SW480 (cell line): Measurements from ENCODE around the gene EDN2.
A peak's percentile ranks its signal among the peaks of the same experiment; 100 is the strongest.

Experiments
- DNase-seq: peaks from one replicate; pipeline ENCODE4 v3.0.0-alpha.2; 2016; ENCODE audit warnings: low spot score

EDN2 gene

DNA sequence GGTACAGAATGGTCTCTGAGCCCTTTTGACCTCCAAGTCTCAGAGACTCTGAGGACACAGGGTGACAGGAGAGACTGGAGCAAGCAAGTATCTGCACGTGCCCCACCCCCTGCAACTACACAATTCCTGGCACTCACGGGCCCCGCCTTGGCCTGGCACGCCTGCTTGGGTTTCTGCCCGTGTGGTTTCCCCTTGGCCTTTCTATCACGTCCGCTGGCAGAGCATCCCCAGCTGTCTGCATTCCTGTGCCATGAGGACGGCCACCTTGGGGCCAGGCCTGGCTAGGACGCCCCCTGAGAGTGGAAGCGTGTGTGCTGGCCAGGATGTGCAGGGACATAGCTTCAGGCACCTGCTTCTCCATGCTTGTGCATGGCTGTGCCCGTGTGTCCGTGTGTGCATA lies 14.3 kb upstream of the EDN2 start:
- DNase-seq = peak; percentile 91

DNA sequence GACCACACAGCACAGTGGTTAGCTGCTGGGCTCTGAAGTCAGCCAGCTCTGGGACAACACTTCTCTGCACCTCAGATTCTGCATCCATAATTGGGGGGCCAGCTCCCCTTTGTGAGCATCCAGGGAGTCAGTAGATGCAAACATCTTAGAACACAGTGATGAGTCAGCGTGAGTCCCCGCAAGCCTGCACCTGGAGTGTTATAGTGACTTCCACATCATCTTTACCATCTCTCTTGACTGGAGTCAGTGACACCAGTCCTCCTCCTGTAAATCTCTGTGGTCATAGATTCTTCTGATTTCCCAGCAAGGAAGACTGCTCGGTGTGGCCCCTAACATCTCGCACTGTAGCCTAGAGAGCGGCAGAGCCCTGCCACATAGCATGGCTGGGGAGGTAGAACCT lies 13.9 kb upstream of the EDN2 start:
- DNase-seq = peak; percentile 69

DNA sequence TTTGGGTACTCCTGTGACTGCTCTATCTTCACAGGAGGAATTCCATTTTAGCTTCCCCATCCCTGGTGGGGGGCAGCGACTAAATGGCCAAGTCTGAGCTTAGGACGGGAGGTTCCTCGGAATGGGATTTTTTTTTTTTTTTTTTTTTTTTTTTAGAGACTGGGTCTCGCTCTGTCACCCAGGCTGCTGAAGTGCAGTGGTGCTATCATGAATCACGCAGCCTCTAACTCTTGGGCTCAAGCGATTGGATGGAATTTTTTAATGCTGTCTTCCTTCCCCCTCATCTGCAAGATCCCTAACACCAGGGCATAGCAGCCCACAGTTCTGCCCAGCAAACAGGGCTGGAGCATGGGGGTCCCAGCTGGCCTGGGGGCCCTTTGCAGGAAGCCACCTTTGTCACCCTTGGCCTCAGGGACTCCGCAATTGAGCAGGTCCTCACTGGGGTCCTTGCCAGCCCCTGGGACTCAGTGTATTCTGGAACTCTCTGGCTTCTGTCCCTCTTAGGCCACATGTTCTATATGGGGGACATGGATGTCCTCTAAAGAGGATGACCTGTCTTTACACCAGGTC lies 13.1 kb upstream of the EDN2 start:
- no peak for DNase-seq

DNA sequence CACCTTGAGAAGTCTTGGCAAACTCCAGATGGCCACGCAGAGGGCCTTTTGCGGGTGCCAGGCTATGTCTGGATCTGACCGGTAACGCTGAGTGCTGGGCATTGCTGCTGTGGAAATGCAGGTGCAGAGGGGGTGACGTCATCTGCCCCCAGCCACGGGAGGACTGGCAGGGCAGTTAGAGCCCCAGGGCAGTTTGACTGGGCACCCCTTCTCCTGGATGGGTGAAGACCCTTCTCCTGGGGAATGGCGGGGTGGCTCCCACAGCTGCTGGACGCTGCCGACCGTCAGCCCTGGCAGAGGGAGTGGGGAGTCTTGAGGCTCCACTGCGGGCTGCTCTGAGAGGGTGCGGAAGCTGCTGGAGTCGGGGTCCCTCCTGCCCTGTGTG lies 12.6 kb upstream of the EDN2 start:
- DNase-seq = peak; percentile 55

DNA sequence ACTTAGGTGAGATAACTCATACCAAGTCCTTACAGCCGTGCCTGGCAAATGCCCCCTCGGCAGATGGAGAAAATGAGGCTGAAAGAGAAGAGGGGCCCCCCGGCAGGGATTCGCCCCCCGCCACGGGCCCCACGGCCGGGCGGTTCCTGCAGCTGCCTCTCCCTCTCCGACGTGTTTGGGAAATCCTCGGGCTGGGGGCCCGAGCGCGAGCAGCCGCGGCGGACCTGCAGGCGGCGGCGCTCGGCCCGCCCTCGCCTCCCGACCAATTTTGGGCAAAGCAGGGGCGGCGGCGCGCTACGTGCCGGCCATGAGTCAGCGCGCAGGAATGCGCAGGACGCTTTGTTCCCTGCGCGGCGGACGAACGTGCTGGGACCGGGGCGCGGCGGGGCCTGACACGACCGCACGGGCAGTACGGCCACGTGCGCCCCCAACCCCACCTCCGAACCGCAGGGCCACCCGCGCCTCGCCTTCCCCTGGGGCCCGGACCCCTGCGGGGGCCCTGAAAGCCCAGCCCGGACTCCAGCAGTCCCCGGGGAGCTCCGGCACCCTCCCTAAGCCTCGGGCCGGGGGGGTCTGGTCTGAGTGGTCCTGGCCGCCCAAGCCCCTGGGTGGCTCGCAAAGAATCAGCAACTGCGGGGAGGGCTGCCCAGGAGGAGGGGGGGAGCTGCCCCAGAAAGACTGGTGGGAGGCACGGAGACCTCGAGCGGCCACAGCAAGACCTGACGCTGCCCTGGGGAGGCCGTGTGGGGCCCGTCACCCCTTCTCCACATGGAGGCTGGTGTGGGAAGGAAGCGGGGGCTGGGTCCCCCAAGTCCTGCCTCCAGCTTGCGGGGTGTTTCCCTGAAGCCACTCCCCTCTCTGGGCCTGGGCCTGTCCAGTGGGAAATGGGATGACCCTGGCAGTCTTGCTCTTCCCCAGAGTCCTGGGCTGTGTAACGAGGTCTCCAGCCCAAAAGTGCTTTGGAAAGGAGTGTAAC lies 11.9 kb upstream of the EDN2 start:
- peak; percentile 92 for DNase-seq

DNA sequence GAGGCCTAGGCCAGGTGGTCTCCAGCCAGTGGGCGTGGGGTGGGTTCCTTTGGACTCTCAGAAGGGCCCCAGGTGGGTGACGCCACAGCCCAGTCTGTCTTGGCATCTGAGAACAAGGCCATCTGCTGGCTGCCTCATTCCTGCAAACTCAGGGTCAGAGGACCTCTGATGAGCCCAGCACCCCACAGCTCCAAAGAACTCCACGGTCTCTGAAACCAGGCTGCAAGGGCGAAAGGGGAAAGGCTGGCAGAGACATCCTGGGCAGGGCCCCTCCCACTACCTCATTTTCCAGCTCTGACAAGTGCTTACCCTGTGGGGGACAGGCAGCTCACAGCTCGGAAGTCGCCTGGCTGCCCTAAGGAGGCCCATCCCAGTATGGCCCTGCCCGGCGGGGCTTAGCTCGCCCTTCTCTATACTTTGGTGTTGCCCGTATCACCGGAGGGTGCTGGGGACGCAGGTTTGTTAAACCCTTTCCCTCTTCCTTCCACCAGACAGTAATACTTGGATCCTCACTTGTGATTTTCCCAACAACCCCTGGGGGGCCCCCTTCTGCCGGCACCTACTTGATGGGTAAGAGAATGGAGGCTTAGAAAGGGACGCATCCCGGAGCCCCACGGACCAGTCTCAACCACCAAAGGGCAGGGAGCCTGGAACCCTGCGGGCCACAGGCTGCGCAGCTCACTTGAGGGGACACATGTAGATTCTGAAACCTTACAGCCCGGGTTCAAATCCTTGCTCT lies 10.9 kb upstream of the EDN2 start:
- peak; percentile 82 for DNase-seq

DNA sequence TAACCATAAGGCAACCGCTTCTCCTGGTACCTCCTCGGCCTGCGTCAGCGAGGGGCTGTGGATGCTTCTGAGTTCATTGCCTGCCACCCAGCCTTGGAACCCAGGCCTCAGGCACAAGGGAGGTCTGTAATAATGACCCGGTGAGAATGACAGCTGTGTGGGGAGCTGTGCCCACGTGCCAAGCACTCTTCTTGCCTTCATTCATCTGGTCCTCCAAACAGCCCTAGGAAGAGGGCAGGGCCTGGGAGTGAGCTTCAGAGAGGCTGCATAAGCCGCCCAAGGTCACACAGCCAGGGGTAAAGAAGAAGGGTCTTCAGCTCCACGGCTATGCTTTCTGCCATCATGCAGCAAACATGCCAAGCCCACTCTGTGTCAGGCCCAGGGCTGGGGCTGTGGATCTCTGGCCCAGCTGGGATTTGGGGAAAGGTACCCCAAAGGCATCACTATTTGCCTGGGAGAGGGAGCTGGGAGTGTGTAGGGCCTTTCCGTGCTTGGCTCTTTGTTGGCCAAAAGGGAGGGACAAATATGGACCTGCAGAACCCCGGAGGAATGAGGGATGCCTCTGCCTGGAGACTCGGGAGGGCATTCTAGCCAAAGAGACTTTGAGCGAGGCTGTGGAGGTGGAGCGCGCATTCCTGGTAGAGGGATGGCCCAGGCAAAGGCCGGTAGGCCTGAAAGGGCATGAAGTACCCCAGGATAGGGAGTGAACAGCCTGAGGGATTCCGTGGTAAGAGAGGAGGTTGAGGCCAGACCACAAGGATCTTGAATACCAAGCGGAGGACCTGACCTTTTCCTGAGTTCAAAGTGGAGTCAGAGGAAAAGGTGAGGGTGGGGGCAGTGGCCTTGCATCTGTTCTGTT lies 10.1 kb upstream of the EDN2 start:
- no peak for DNase-seq

DNA sequence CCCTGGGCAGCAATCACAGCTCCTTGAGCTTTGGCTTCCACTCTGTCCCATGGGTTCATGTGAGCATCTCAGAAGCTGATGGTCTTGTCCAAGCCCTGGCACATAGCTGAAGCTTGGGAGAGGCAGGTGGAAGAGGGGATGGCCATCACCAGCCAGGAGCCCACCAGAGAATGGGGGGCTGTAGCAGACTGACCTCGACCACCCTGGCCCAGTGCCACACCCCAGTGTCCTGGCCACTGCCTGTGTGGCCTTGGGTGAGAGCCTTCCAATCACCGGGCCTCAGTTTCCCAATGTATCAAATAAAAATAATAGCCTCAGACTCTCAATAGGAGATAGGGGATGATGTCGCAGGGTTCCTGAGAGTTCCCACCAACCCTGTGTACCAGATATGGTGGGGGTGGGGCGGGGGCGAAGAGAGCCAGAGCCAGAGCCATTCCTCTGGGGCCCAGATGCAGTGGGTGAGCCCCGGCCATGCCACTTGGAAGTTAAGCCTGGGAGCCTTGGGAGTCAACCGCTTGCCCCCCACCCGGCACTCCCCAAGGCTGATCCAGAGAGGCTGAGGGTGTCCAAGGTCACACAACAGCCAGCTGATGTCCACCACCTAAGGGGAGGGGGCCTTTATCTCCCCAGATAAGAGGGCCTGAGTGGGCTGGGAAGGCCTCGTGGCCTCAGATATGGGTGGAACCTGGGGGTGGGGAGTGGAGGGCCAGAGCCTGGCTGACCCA lies 9.3 kb upstream of the EDN2 start:
- no peak for DNase-seq

DNA sequence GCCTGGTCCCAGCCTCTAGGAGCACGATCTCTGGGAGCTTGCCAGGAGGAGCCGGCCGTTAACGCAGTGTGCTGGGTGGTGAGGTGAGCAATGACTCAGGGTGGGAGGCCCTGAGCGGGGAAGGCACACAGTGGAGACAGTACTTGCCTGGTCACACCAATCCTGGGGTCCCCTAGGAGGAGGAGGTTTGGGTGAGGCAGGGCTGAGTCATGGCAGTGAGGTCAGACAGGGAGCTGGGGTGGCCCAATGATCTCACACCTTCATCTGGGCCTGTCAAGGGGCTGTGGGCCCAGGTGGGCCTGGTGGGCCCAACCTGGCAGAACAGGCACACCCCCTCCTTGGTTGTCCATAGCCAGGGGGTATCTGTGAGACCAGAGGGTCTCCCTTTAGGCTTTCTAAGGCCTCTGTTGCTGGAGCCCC lies 8.6 kb upstream of the EDN2 start:
- peak; percentile 82 for DNase-seq

DNA sequence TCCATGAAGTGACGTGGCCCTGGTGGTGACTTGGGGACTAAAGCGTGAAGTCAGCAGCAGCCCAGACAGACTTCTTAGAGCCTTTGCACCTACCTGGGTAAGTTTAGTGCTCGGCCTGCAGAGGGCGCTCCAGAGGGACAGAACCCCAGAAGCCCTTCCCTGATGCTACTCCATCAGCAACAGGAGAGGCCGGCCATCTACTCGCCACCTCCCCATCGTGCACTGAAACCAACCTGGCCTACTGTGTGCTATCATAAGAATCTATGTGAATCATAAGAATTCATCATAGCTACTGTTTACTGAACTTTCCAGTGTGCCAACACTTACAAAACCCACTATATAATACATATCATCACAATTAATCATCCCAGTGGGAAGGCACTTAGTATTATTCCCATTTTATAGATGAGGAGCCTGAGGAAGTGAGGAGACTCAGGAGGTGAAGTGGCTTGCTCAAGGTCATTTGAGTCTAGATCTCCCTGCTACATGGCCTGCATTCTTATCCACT lies 7.9 kb upstream of the EDN2 start:
- DNase-seq = peak; percentile 50

DNA sequence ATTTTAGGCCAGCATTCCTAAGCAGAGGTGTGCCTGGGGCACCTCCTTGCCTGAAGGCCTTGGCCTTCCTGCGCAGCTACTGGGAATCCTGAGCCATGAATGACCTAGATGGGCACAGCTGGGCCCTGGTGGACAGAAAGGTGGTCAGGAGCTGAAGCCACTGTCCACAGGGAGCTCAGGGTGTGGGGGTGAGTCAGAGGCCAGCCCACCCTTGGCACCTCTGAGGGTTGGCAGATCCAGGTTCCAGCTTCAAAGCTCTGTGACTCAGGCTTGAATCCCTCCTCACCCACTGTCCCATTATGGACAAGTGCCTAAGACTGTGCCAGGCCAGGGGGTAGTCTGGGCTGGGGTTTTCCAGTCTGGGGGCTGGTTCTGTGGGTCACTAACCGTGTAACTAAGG lies 6.4 kb upstream of the EDN2 start:
- no peak for DNase-seq

DNA sequence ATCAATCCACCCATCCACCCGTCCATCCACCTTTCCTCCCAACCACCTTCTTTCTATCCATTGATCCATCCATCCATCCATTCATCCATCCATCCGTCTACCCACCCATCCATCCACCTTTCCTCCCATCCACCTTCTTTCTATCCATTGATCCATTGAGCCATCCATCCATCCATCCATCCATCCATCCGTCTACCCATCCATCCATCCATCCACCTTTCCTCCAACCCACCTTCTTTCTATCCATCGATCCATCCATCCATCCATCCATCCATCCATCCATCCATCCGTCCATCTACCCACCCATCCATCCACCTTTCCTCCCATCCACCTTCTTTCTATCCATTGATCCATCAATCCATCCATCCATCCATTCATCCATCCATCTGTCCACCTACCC lies 5.1 kb upstream of the EDN2 start:
- DNase-seq = no peak

DNA sequence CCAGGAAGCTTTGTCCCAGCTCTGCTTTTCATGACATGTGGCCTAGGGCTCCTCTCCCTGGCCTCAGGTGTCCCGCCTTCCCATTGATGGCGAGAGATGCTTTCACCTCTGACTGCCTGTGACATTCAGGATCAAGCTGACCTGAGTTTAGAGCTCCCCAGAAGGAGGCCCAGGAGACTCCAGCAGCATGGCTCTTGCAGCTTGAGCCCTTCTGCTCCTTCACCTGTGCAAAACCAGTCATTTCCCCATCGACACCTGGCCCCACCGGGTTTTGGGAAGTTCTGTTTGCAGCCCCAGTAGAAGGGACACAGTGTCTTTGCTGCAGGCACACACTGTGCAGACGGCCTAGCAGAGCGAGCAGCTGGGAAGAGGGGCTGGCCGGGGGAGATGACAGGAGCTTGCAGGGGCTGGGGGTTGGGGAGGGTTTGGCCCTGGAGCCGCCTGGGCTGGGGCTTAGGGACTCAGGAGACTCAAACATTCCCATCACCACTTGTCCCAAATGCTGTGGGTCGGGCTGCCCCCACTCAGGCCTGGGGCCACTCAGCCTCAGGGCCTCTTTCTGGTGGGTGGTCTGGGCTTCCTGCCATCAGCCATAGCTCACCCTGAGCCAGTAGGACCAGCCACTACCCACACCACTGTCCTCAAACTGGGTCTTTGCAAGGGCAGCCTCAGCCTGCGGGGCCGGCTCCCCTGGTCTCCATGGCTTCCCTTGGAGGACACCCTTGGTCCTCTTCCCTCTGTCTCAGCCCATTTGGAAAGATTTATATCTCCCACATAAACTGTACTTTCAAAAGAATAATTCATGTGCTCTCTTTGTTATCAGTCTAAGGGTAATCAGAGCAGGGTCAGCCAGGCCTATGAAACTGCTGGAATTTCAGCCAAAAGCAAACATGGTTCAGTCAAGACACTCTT lies 3.8 kb upstream of the EDN2 start:
- DNase-seq = no peak

DNA sequence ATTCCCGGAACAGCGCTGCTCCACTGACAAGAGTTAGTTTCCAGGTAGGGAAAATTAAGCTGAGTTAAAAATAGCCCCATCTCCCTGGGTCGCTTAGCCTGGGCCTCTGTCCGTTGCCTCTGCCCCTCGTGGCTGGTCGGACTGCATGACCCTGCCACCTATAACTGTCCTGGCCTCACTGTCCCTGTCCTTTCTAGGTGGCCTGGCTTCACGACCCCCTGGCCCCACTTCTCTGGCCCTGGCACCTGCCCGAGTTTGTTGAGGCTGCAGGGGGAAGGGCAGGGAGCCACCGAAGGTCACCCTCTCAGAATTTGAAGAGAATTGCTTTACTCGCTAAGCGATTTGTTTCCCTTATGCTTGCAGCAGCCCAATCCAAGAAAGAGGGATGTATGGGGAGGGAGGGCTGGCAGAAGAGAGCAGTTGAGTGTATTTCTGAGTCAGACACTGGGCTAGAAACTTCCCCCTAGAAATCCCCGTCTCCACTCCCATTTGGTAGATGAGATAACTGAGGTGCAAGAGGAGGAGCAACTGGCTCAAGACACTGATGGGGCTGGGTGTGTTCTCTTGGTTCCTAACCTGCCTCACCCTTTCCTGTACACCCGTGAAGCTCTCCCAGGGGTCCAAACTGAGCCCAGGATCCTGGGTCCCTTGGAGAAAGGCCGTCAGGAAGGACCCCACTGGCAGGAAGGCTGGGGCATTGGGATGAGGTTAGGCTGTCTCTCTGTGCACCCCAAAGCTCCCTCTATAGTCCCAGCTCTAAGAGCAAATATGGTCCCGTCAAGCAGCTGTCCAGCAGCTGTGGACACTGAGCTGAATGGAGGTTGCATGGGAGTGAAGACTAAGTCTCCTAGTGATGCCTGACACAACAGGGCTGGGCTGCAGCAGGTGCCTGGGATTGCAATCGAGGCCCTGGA lies 2.9 kb upstream of the EDN2 start:
- no peak for DNase-seq

DNA sequence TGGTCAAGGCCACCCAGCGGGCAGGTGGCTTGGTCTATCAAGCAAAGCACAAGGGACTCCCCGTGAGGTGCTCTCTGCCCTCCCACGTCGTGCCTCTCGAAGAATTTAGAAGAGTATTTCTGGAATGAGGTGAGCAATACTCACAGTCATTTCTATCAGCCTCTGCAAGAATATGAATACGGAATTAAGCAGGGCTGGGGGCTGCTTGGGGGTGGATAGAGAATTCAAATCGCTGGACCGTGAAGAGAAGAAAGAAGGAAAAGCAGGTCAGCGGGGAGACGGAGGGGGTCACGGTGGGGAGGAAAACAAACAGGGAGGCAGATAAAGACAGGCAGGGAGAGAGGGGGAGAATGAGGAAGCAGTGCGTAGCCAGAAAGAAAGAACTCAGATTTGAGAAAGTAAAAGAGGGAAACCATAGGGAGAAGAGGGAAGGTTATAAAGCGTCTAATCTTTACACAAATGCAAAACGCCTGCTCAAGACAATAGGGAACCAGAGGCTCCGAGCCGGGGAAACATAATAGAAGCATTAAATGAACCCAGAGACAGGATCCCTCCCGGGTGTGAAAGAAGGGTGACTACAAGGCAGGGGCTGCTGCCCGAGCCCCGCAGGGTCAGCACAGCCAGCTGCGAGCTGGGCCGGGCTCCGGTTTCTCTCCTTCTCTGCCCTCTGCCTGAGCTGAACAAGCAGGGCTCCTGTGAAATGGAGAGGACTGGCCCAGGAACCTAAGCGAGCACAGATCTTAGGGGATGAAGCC lies 2.1 kb upstream of the EDN2 start:
- no peak for DNase-seq

DNA sequence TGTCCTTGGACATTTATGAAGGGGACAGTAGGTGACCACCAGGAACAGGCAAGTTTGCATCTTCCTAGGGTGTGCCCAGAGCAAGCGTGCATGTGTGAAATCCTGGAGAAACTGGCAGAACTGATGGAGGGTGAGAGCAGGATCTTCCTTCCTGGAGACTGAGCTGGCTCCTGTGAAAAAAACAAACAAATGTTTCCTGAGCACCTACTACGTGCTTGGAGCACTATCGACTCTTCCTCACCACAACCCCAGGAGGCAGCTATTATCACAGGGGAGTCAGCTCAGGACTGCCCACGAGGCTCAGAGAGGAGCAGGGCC lies 1.5 kb upstream of the EDN2 start:
- no peak for DNase-seq

DNA sequence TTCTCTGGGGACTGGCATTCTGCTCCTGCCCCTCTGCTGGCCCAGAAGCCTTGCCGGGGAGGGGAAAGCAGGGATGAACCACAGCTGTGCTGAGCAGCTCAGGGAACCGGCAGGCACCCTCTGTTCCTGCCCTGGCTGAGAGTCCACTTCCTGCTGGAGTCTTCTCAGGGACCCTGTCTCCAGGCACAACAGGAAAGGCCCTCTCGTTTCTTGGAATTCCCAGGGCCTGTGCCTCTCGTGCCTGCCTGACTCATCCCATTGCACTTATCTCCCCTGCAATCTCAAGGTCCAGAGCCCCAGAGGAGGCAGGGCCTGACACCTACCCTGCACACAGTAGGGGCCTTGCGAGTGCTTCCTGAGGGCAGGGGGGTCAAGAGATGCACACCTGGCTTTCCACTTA lies 1.1 kb upstream of the EDN2 start:
- DNase-seq = no peak

DNA sequence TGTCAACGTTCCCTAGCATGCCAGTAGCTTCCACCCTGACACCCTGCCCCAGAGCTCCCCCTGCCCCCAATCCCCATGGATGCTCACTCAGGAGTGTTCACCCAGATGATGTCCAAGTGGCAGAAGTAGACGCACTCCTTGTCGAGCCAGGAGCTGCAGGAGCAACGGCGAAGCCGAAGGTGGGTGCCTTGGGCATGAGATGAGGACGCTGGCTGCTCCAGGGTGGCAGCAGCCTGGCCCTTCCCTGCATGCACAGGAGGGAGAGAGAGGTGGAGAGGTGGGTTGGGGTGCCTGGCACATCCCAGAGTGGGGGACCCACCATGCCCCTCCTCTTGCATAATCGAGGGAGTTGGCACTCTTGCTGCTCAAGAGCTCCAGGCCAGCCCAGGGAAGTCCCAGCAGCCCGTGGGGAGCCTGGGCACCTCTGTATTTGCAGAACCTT lies 502 bp downstream of the EDN2 start:
- no peak for DNase-seq
